Activated naive CD4-positive, alpha-beta T cell treated with anti-CD3 and anti-CD28 coated beads, Interleukin-2, amount 50 U/mL, for 72 hours (primary cell): Measurements from ENCODE around the gene CST7. TPM values are rescaled to one million over a fixed set of nuclear protein-coding genes. Genes with fewer than 3 reads are reported as not detected.

ENCODE experiments used
- ATAC-seq, 2 donors: fragments of 150-1000 bp; cut with Tn5 transposase; 2 replicates each; pipeline ENCODE4 v1.10.0; 2021; ENCODE audit warnings: mild to moderate bottlenecking in 2 of 2, moderate library complexity in 2 of 2
- DNase-seq, 2 donors: peaks; one replicate each; pipeline ENCODE4 v3.0.0; 2021 to 2022; ENCODE audit warnings: low spot score in 2 of 2
- H3K27ac Mint-ChIP-seq, 2 donors: one replicate each; pipeline ENCODE4 v1.8.0; 2022; ENCODE audit warnings: mild to moderate bottlenecking in 2 of 2, mixed read lengths in 2 of 2
- H3K36me3 Mint-ChIP-seq, 2 donors: one replicate each; pipeline ENCODE4 v1.8.0; 2022; ENCODE audit warnings: mixed read lengths in 2 of 2
- H3K9me3 Mint-ChIP-seq, 2 donors: one replicate each; pipeline ENCODE4 v1.8.0; 2022; ENCODE audit warnings: mixed read lengths in 2 of 2
- total RNA-seq, 2 donors: library from RNA; stranded (reverse); gene quantifications; one replicate each; pipeline ENCODE4 v1.2.3, GENCODE V29; 2022

Gene CST7
- total RNA-seq, 2 donors from 2014 or later = 29.8 to 50.3 TPM

GRCh38 chr20:24984961-24985640, 36.0 kb downstream of the CST7 start:
- Mint-ChIP-seq H3K9me3 (no peaks in the 10 kb centered on the region), H3K27ac (peak overlapping the region; percentile 2 to 73), H3K36me3 (peaks cover 29 to 30% of the 10 kb centered on the region in 2 donors)
- no peak for DNase-seq
- no peak for ATAC-seq

DNA sequence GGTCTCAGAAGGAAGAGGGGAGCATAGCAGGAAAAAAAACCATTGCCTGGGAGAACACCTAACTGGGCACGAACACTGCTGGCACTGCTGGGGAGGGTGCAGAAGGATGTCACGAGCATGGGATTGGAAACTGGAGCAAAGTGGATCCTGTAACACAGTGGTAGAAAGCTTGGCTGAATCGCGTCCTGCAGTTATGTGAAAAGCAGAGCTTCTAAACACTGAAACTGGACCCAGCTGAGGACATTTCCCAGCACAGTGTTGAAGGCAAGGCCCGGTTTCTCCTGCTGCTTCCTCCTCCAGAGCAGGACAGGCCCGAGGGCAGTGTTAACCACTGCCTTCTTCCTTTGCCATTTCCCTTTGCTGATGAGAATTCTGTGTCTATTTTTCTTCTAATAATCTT, 36.7 kb downstream of the CST7 start:
- H3K9me3 Mint-ChIP-seq = no peaks in the 10 kb centered on the region
- H3K27ac Mint-ChIP-seq = no peak overlapping the region
- DNase-seq (no peak), ATAC-seq (no peak)
- H3K36me3 Mint-ChIP-seq = peaks cover 22 to 23% of the 10 kb centered on the region in 2 donors

DNA sequence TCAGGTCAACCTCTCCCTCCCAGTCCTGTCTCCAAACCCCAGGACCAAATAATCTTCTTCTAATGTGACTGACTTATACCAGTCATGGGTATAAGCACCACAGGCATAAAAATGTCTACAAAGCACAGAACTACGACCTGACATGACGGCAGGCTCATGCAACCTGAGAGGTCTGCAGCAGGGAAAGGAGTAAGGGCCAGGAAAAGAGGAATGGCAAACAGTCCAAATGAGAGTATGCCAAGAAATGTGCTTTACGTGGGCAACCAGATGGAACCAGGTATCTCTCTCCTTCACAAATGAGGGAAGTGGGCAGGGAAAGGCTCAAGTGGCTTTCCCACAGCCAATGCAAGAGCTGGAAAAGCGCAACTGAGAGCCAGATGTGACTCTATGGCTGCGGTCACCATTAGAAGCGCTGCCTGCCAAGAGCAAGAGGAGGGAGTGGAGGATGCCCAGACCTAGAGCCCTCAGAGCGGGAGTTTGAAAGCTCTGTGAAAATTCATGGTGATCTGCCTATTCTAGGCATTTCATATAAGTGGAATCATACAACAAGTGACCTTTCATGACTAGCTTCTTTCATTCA, 37.5 kb downstream of the CST7 start:
- DNase-seq (no peak), ATAC-seq (no peak)
- Mint-ChIP-seq H3K27ac (no peak overlapping the region), H3K9me3 (no peaks in the 10 kb centered on the region), H3K36me3 (peaks cover 15 to 20% of the 10 kb centered on the region in 2 donors)

DNA sequence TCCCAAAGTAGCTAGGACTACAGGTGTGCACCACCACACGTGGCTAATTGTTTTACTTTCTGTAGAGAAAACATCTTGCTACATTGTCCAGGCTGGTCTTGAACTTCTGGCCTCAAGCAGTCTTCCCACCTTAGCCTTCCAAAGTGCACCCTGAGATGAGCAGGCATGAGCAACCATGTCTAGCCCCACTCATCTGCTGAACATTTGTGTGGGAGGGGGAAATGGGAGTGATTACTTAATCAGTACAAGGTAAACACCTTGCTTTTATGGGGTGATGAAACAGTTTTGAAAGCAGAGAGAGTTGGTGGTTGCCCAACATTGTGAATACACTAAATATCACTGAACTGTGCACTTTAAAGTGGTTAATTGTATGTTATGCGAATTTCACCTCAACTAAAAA, 38.2 kb downstream of the CST7 start:
- no peak for DNase-seq
- ATAC-seq = peak; percentile 32 to 72
- H3K36me3 Mint-ChIP-seq = peaks cover 14 to 25% of the 10 kb centered on the region in 2 donors
- H3K27ac Mint-ChIP-seq = no peak overlapping the region
- H3K9me3 Mint-ChIP-seq = no peaks in the 10 kb centered on the region

- Mint-ChIP-seq H3K27ac (no peak overlapping the region), H3K36me3 (peaks cover 6 to 16% of the 10 kb centered on the region in 2 donors), H3K9me3 (no peaks in the 10 kb centered on the region)
- ATAC-seq (no peak), DNase-seq (no peak)
Observed at GRCh38 chr20:24987873-24988835, 39.1 kb downstream of the CST7 start.

DNA sequence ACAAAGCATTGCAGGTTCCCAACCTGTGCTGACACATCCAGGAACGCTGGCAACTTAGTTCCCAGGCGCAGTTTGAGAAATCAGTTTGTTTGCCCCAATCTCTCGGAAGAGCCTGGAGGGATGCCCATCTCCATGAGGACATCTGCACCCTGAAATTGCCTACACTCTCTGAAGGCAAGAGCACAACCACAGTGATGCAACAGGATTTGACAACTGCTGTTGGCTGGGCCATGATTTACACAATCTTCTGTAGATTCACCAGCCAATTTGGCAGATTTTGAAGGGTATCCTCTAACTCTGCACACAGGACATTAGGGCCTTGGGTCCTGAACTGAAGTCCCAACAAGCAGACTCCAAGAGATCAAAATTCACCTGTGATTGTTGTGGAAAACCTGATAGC, 40.1 kb downstream of the CST7 start:
- Mint-ChIP-seq H3K9me3 (no peaks in the 10 kb centered on the region), H3K27ac (peak overlapping the region in 1 of 2 donors; percentile 70), H3K36me3 (peaks cover 6 to 11% of the 10 kb centered on the region in 2 donors)
- DNase-seq (no peak), ATAC-seq (no peak)

DNA sequence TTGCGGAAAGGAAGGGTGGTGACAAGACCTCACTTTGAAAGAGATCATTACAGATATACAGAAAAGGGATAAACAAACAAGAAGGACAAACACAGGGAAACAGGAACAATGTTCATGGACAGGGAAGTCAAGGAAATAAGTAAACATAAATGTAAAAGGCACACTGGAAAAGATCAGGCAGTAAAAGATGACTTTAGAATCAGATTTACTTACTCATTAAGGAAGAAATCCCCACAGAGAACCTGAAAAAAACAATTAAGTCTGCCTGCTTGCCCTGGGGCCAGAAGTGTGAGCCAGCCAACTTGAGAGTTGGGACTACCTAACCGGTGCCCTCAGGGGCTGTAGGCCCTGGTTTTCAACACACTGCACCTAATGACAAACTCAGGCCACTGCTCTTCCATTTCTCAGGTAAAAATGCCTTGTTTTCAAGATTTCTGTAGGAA, 41.8 kb downstream of the CST7 start:
- no peak for DNase-seq
- H3K27ac Mint-ChIP-seq = peak overlapping the region in 1 of 2 donors; percentile 96
- no peak for ATAC-seq
- H3K36me3 Mint-ChIP-seq = peaks cover 6 to 11% of the 10 kb centered on the region in 2 donors
- no peaks in the 10 kb centered on the region for H3K9me3 Mint-ChIP-seq

DNA sequence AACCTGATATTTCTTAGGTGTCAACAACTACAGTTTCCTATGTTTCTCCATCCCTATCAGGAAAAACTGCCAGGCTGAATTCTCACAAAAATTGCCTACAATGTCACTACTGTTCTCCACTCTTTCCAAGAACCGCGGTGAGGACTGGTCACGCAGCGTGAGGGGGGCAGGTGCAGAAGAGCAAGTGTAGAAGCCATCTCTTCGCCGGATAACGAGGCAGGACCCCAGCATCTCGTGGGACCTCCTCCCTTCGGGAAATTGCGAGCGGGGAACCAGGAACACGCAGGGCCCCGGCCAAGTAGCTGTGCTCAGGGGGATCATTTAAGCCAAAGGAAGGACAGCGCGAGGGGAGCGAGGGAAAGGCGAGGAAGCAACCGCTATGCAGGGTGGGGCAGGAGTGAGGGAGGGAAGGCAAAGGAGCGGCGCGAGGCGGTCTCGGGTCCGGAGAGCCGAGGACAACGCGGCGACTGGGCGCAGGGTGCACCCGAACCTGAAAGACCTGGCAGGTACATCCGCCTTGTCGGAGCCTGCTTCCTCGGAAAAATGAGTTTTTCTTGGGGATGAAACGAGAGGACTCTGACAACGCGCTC, 42.9 kb downstream of the CST7 start:
- Mint-ChIP-seq H3K36me3 (peaks cover 6 to 11% of the 10 kb centered on the region in 2 donors), H3K9me3 (no peaks in the 10 kb centered on the region), H3K27ac (peak overlapping the region; percentile 93 to 96)
- DNase-seq (no peak), ATAC-seq (peak; percentile 16 to 17)

- Mint-ChIP-seq H3K9me3 (no peaks in the 10 kb centered on the region), H3K36me3 (peaks cover 6 to 11% of the 10 kb centered on the region in 2 donors), H3K27ac (peak within 1 kb of the TSS; percentile 93 to 96)
- DNase-seq = peak; percentile 95 to 96
- ATAC-seq = peak; percentile 97 to 98
Observed at GRCh38 chr20:24992487-24993205, 43.6 kb downstream of the CST7 start, which contains the start of gene APMAP. Gene APMAP (minus strand): TSS chr20:24992751. CDS start chr20:24992688, 63 bp downstream.

DNA sequence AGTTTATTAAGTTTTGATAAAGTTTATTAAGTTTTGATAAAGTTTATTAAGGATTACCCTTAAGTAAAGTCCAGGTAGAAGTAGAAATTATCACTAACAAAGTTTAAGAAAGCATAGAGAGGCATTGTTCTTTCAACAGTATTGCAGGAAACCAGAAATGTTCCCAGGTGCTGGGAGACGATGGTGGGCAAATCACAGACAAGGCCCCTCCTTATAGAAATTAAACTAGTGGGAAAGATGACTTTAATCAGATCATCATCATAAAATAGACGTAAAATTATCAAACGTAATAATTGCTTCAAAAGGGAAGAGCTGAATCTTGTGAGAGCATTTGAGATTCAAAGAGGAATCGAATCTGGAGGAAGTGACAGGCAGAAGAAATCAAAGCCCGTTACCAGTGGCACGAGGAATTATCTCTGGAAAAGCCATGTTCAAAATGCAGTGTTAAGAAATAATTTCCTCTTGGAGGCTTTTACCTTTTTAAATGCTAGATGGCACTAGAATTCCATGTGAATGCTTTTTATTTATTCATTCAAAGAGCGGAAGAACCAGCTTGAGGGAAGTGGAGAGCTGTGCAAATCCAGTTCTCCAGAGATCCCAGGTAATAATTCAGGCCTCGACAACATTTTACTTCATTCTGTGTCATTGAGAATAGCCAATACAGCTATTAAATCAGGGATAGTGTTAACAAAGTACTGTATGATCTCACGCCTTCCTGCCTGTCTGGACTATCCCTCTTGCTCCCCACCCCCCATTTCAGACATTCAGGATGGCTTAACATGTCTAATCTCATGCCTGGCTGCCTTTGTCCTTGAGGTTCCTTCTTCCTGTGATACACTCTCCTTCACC, 44.5 kb downstream of the CST7 start:
- peak overlapping the region; percentile 93 to 96 for H3K27ac Mint-ChIP-seq

DNA sequence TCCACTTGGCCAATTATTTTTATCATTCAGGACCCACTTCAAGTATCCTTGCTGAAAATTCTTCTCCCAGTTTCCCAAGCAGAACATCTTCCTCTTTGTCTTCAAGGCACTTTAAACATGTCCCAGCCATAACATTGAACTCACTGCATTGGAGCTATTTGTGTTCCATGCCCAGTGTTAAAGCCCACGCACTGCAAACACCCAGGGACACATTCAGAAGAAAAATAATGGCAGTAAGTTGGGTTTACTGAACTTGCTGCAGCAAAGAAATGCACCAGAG, 45.1 kb downstream of the CST7 start:
- DNase-seq = no peak
- Mint-ChIP-seq H3K36me3 (peaks cover 6 to 11% of the 10 kb centered on the region in 2 donors), H3K27ac (peak overlapping the region in 1 of 2 donors; percentile 96), H3K9me3 (no peaks in the 10 kb centered on the region)
- no peak for ATAC-seq

More for the DNA sequence above, 44.5 kb downstream of the CST7 start:
- Mint-ChIP-seq H3K36me3 (peaks cover 6 to 11% of the 10 kb centered on the region in 2 donors), H3K9me3 (no peaks in the 10 kb centered on the region)
- DNase-seq (no peak), ATAC-seq (no peak)

- DNase-seq (peak; percentile 77 to 83), ATAC-seq (peak; percentile 15 to 39)
- peaks cover 6 to 11% of the 10 kb centered on the region in 2 donors for H3K36me3 Mint-ChIP-seq
- H3K9me3 Mint-ChIP-seq = no peaks in the 10 kb centered on the region
- H3K27ac Mint-ChIP-seq = peak overlapping the region in 1 of 2 donors; percentile 96
Observed at GRCh38 chr20:24994470-24995368, 45.6 kb downstream of the CST7 start.

GRCh38 chr20:24995741-24996448, 46.8 kb downstream of the CST7 start:
- Mint-ChIP-seq H3K9me3 (no peaks in the 10 kb centered on the region), H3K36me3 (peaks cover 6 to 11% of the 10 kb centered on the region in 2 donors), H3K27ac (no peak overlapping the region)
- no peak for DNase-seq
- no peak for ATAC-seq
